Right ventricle myocardium superior (tissue), 1 donor: Measurements from ENCODE around the gene CTBP2. TPM values are rescaled to one million over a fixed set of nuclear protein-coding genes. Genes with fewer than 3 reads are reported as not detected.

Source experiments
- ATAC-seq: fragments of 200-7000 bp; cut with Tn5 transposase; one replicate; pipeline ENCODE4 v1.9.1; 2020; ENCODE audit warnings: mild to moderate bottlenecking; ENCODE audit not compliant: poor library complexity
- DNase-seq: peaks from one replicate; pipeline ENCODE4 v3.0.0-alpha.2; 2020
- intact Hi-C: fragments of 100-400 bp; cut with DNase I; formaldehyde crosslinking; loops from one replicate; pipeline ENCODE4 v1.11.2; 2022
- total RNA-seq: library from RNA; stranded (reverse); fragmentation: NEBNext Ultra II Directional; extraction: Animal tissue kit (Norgen Biotek cat#: 25700); gene quantifications from one replicate; pipeline ENCODE4 v1.2.1, GENCODE V29; 2021
- donor health status: DM: no; HTN: yes; CAD: no; lungs with severe emphysema.

CTBP2 gene
- total RNA-seq, 1 donor from 2014 or later, result 29.4 TPM

GRCh38 chr10:125026974-125027735 is 133.2 kb downstream of the CTBP2 start:
- intact Hi-C loops, result no loop called here
- ATAC-seq (no peak), DNase-seq (no peak)

- intact Hi-C loops, result no loop called here
- DNase-seq (no peak), ATAC-seq (no peak)
Observed at GRCh38 chr10:125026036-125026931, 134.1 kb downstream of the CTBP2 start.

- DNase-seq (no peak), ATAC-seq (no peak)
- intact Hi-C loops, result no loop called here
Observed at GRCh38 chr10:125025341-125025740, 135.0 kb downstream of the CTBP2 start.

- no peak for DNase-seq
- intact Hi-C loops, result no loop called here
- no peak for ATAC-seq
Observed at GRCh38 chr10:125024497-125025234, 135.7 kb downstream of the CTBP2 start.

GRCh38 chr10:125023862-125024496 is 136.4 kb downstream of the CTBP2 start:
- intact Hi-C loops, result no loop called here
- ATAC-seq (peak; percentile 51), DNase-seq (peak; percentile 85)

- intact Hi-C loops, result no loop called here
- peak; percentile 14 for ATAC-seq
- peak; percentile 61 for DNase-seq
Observed at GRCh38 chr10:125023255-125023654, 137.1 kb downstream of the CTBP2 start.

- intact Hi-C loops, result no loop called here
- DNase-seq, result peak; percentile 25
- ATAC-seq, result no peak
Observed at GRCh38 chr10:125022671-125023070, 137.7 kb downstream of the CTBP2 start.

- peak; percentile 34 for DNase-seq
- no peak for ATAC-seq
Observed at GRCh38 chr10:125021686-125022344, 138.5 kb downstream of the CTBP2 start.

GRCh38 chr10:125020871-125021270 is 139.5 kb downstream of the CTBP2 start:
- DNase-seq (peak; percentile 25), ATAC-seq (no peak)
- intact Hi-C loops, result no loop called here

More at GRCh38 chr10:125021686-125022344, 138.5 kb downstream of the CTBP2 start:
- intact Hi-C loops, result no loop called here

- DNase-seq, result peak; percentile 39
- ATAC-seq, result peak; percentile 3
- intact Hi-C loops, result no loop called here
Observed at GRCh38 chr10:125020386-125020785, 140.0 kb downstream of the CTBP2 start.

- DNase-seq (peak; percentile 35), ATAC-seq (no peak)
- intact Hi-C loops, result no loop called here
Observed at GRCh38 chr10:125018576-125019143, 141.7 kb downstream of the CTBP2 start.

- intact Hi-C loops, result no loop called here
- DNase-seq, result peak; percentile 31
- ATAC-seq, result no peak
Observed at GRCh38 chr10:125017547-125018298, 142.6 kb downstream of the CTBP2 start.

- intact Hi-C loops, result no loop called here
Observed at GRCh38 chr10:125016611-125017202, 143.7 kb downstream of the CTBP2 start.

GRCh38 chr10:125016123-125016522 is 144.2 kb downstream of the CTBP2 start:
- peak; percentile 3 for ATAC-seq
- DNase-seq, result peak; percentile 70
- intact Hi-C loops, result no loop called here

More at GRCh38 chr10:125016611-125017202, 143.7 kb downstream of the CTBP2 start:
- ATAC-seq (peak; percentile 48), DNase-seq (peak; percentile 86)

GRCh38 chr10:125015356-125015944 is 144.9 kb downstream of the CTBP2 start:
- ATAC-seq, result peak; percentile 35
- intact Hi-C loops, result no loop called here
- DNase-seq, result peak; percentile 66

GRCh38 chr10:125014836-125015355 is 145.5 kb downstream of the CTBP2 start:
- intact Hi-C loops, result no loop called here
- DNase-seq (peak; percentile 39), ATAC-seq (no peak)
